Measurements from ENCODE around the gene NRCAM.

The NRCAM gene

GRCh38 chr7:108311446-108312168 is 144.6 kb downstream of the NRCAM start:
- no peak for DNase-seq (ENCODE audit: extremely low spot score)
- CTCF ChIA-PET: no interaction called here
- POLR2A ChIA-PET: no interaction called here
- no peak for TF ChIP-seq LEF1 (IDR thresholded peaks at IDR 0.05; ENCODE audit: borderline replicate concordance)
- no peak for TF ChIP-seq FOXA1 (IDR thresholded peaks at IDR 0.05)
- TF ChIP-seq SUZ12 (IDR thresholded peaks at IDR 0.05): no peak
- TF ChIP-seq ARNT (IDR thresholded peaks at IDR 0.05): no peak
- no peak for TF ChIP-seq CTBP1 (IDR thresholded peaks at IDR 0.05; ENCODE audit: borderline replicate concordance)
- no peak for TF ChIP-seq FOXM1 (IDR thresholded peaks at IDR 0.05; ENCODE audit: borderline replicate concordance)
- no peak for TF ChIP-seq SP1 (IDR thresholded peaks at IDR 0.05)

GRCh38 chr7:108310351-108310750 is 145.9 kb downstream of the NRCAM start:
- POLR2A ChIA-PET: no interaction called here
- TF ChIP-seq ARNT (IDR thresholded peaks at IDR 0.05) (no peak), ELF4 (IDR thresholded peaks at IDR 0.05) (no peak), L3MBTL2 (conservative IDR thresholded peaks at IDR 0.05) (no peak), FOXK2 (IDR thresholded peaks at IDR 0.05) (no peak), NFRKB (IDR thresholded peaks at IDR 0.05) (no peak), BHLHE40 (IDR thresholded peaks at IDR 0.05; ENCODE audit: borderline replicate concordance) (no peak), FOXM1 (IDR thresholded peaks at IDR 0.05; ENCODE audit: borderline replicate concordance) (no peak), LEF1 (IDR thresholded peaks at IDR 0.05; ENCODE audit: borderline replicate concordance) (no peak)
- CTCF ChIA-PET: no interaction called here
- no peak for DNase-seq (ENCODE audit: extremely low spot score)

- ChIA-PET CTCF (no interaction called here), POLR2A (no interaction called here)
- TF ChIP-seq FOXA1 (IDR thresholded peaks at IDR 0.05) (no peak), SUZ12 (IDR thresholded peaks at IDR 0.05) (no peak), CTBP1 (IDR thresholded peaks at IDR 0.05; ENCODE audit: borderline replicate concordance) (no peak), L3MBTL2 (conservative IDR thresholded peaks at IDR 0.05) (no peak), FOXK2 (IDR thresholded peaks at IDR 0.05) (no peak), NFRKB (IDR thresholded peaks at IDR 0.05) (no peak), FOXM1 (IDR thresholded peaks at IDR 0.05; ENCODE audit: borderline replicate concordance) (no peak), HDGF (IDR thresholded peaks at IDR 0.05; ENCODE audit: borderline replicate concordance) (no peak), ELF4 (IDR thresholded peaks at IDR 0.05) (no peak), SP1 (IDR thresholded peaks at IDR 0.05) (no peak), ZNF384 (IDR thresholded peaks at IDR 0.05) (no peak), BHLHE40 (IDR thresholded peaks at IDR 0.05; ENCODE audit: borderline replicate concordance) (no peak), ARNT (IDR thresholded peaks at IDR 0.05) (no peak), LEF1 (IDR thresholded peaks at IDR 0.05; ENCODE audit: borderline replicate concordance) (no peak), TARDBP (IDR thresholded peaks at IDR 0.05) (no peak)
- TF ChIP-seq, protein P1, sequence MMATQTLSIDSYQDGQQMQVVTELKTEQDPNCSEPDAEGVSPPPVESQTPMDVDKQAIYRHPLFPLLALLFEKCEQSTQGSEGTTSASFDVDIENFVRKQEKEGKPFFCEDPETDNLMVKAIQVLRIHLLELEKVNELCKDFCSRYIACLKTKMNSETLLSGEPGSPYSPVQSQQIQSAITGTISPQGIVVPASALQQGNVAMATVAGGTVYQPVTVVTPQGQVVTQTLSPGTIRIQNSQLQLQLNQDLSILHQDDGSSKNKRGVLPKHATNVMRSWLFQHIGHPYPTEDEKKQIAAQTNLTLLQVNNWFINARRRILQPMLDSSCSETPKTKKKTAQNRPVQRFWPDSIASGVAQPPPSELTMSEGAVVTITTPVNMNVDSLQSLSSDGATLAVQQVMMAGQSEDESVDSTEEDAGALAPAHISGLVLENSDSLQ (IDR thresholded peaks at IDR 0.05): no peak
- DNase-seq (ENCODE audit: extremely low spot score): no peak
These were observed 147.3 kb downstream of the NRCAM start for GRCh38 chr7:108308903-108309302.

DNA sequence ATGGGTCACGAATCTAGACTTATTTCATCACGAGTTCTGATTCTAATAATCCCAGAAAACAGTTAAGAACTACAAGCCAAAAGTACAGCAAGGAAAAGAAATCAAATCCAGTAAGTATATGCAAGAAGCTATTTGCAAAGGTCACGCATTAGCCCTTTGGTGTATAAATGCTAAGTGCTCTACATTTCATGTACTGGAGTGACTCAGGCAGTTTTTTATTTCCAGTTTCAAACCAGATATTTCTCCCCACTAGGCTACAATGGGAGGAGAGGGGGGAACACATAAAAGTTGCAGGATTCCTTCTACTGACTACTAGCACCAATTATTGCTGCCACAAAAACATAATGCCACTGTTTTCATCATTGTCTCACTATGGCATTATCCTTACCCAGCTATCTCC is 148.0 kb downstream of the NRCAM start:
- ChIA-PET POLR2A (no interaction called here), CTCF (no interaction called here)
- no peak for DNase-seq (ENCODE audit: extremely low spot score)
- no peak for TF ChIP-seq CTBP1 (IDR thresholded peaks at IDR 0.05; ENCODE audit: borderline replicate concordance)
- TF ChIP-seq SP1 (IDR thresholded peaks at IDR 0.05): no peak
- TF ChIP-seq NFRKB (IDR thresholded peaks at IDR 0.05): no peak
- TF ChIP-seq ARNT (IDR thresholded peaks at IDR 0.05): no peak
- no peak for TF ChIP-seq BHLHE40 (IDR thresholded peaks at IDR 0.05; ENCODE audit: borderline replicate concordance)
- TF ChIP-seq FOXM1 (IDR thresholded peaks at IDR 0.05; ENCODE audit: borderline replicate concordance): no peak
- TF ChIP-seq, protein P1 (IDR thresholded peaks at IDR 0.05): no peak
- no peak for TF ChIP-seq ELF4 (IDR thresholded peaks at IDR 0.05)
- no peak for TF ChIP-seq HDGF (IDR thresholded peaks at IDR 0.05; ENCODE audit: borderline replicate concordance)
- TF ChIP-seq TARDBP (IDR thresholded peaks at IDR 0.05): no peak
- no peak for TF ChIP-seq ZNF384 (IDR thresholded peaks at IDR 0.05)
- no peak for TF ChIP-seq SUZ12 (IDR thresholded peaks at IDR 0.05)
- TF ChIP-seq LEF1 (IDR thresholded peaks at IDR 0.05; ENCODE audit: borderline replicate concordance): no peak
- TF ChIP-seq FOXA1 (IDR thresholded peaks at IDR 0.05): no peak
- TF ChIP-seq L3MBTL2 (conservative IDR thresholded peaks at IDR 0.05): no peak
- no peak for TF ChIP-seq FOXK2 (IDR thresholded peaks at IDR 0.05)

DNA sequence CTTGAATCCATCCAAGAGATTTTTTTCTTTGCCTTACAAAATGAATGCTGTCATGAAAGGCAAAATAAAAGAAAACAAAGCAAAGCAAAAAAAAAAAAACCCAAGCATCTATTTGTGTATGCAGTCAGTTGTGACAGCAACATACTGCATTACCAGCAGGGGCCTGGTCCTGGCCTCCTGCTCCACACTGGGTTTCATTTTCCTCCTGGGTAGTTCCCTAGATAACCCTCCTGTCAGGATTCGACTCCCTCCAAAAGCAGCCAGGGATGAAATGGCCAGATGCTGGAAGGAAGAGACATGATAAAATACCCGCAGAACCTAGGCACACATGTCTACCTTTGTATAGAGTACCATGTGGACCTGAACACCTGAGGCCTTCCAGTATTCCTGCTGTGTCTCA is 148.6 kb downstream of the NRCAM start:
- CTCF ChIA-PET: no interaction called here
- no peak for DNase-seq (ENCODE audit: extremely low spot score)
- POLR2A ChIA-PET: no interaction called here
- TF ChIP-seq L3MBTL2 (conservative IDR thresholded peaks at IDR 0.05) (no peak), ELF4 (IDR thresholded peaks at IDR 0.05) (no peak), CTBP1 (IDR thresholded peaks at IDR 0.05; ENCODE audit: borderline replicate concordance) (no peak), HDGF (IDR thresholded peaks at IDR 0.05; ENCODE audit: borderline replicate concordance) (no peak), SP1 (IDR thresholded peaks at IDR 0.05) (no peak)

- CTCF ChIA-PET: no interaction called here
- TF ChIP-seq BHLHE40 (IDR thresholded peaks at IDR 0.05; ENCODE audit: borderline replicate concordance) (no peak), HDGF (IDR thresholded peaks at IDR 0.05; ENCODE audit: borderline replicate concordance) (no peak)
- POLR2A ChIA-PET: no interaction called here
These were observed 149.0 kb downstream of the NRCAM start for GRCh38 chr7:108307194-108307593.

GRCh38 chr7:108303332-108303731 is 152.9 kb downstream of the NRCAM start:
- TF ChIP-seq L3MBTL2 (conservative IDR thresholded peaks at IDR 0.05) (no peak), FOXM1 (IDR thresholded peaks at IDR 0.05; ENCODE audit: borderline replicate concordance) (no peak), ARNT (IDR thresholded peaks at IDR 0.05) (no peak), ELF4 (IDR thresholded peaks at IDR 0.05) (no peak), BHLHE40 (IDR thresholded peaks at IDR 0.05; ENCODE audit: borderline replicate concordance) (no peak), NFRKB (IDR thresholded peaks at IDR 0.05) (no peak), FOXK2 (IDR thresholded peaks at IDR 0.05) (no peak), ZNF384 (IDR thresholded peaks at IDR 0.05) (no peak), CTBP1 (IDR thresholded peaks at IDR 0.05; ENCODE audit: borderline replicate concordance) (no peak), LEF1 (IDR thresholded peaks at IDR 0.05; ENCODE audit: borderline replicate concordance) (no peak)
- TF ChIP-seq, protein P1 (IDR thresholded peaks at IDR 0.05): no peak
- POLR2A ChIA-PET: no interaction called here
- no peak for DNase-seq (ENCODE audit: extremely low spot score)
- CTCF ChIA-PET: no interaction called here

More at GRCh38 chr7:108307194-108307593, 149.0 kb downstream of the NRCAM start:
- no peak for DNase-seq (ENCODE audit: extremely low spot score)
